Renal pelvis (tissue), 12 donors: ENCODE measurements around the gene PITX2. TPM values are rescaled to one million over a fixed set of nuclear protein-coding genes. Genes with fewer than 3 reads are reported as not detected.

Experiments
- DNase-seq: peaks from one replicate; pipeline ENCODE4 v3.0.0-alpha.2; 2013
- long read RNA-seq, 16 experiments: transcript quantifications; one replicate each; lab custom pipeline, GENCODE V29; 2026
- polyA plus RNA-seq, 3 donors: library from polyadenylated mRNA; unstranded; fragments of 120-200 nt; gene quantifications; one replicate each; pipeline ENCODE4 v1.2.1, GENCODE V29; 2013; ENCODE audit not compliant: insufficient read length in 3 of 3

PITX2 gene
- 1 to 10 TPM; 2.9 to 5.4 (median 4.5) TPM for polyA plus RNA-seq
- long read RNA-seq, donor 1, partial matches to known transcripts = 0 of 1 reads
- long read RNA-seq, donor 1, other reads (novel, unspliced or antisense) = 0 of 1 reads
- long read RNA-seq, donor 2, partial matches to known transcripts = 0 of 7 reads
- long read RNA-seq, donor 2, other reads (novel, unspliced or antisense) = 0 of 7 reads
- long read RNA-seq, donor 3, partial matches to known transcripts = 0 of 1 reads
- long read RNA-seq, donor 3, other reads (novel, unspliced or antisense) = 0 of 1 reads
- long read RNA-seq, donor 4, partial matches to known transcripts = 0 of 3 reads
- long read RNA-seq, donor 4, other reads (novel, unspliced or antisense) = 0 of 3 reads
- long read RNA-seq, donor 5, partial matches to known transcripts = 0 of 2 reads
- long read RNA-seq, donor 5, other reads (novel, unspliced or antisense) = 0 of 2 reads
- long read RNA-seq, donor 6, partial matches to known transcripts = 0 of 1 reads
- long read RNA-seq, donor 6, other reads (novel, unspliced or antisense) = 0 of 1 reads
- long read RNA-seq, donor 7, partial matches to known transcripts = 0 of 2 reads
- long read RNA-seq, donor 7, other reads (novel, unspliced or antisense) = 0 of 2 reads
- long read RNA-seq, donor 8 = 0 reads
- long read RNA-seq, donor 9, partial matches to known transcripts = 0 of 4 reads
- long read RNA-seq, donor 9, other reads (novel, unspliced or antisense) = 0 of 4 reads
- long read RNA-seq, donor 10, partial matches to known transcripts = 0 of 1 reads
- long read RNA-seq, donor 10, other reads (novel, unspliced or antisense) = 0 of 1 reads
- long read RNA-seq, donor 11, partial matches to known transcripts = 0 of 2 reads
- long read RNA-seq, donor 11, other reads (novel, unspliced or antisense) = 0 of 2 reads
- long read RNA-seq, donor 12, partial matches to known transcripts = 0 of 1 reads
- long read RNA-seq, donor 12, other reads (novel, unspliced or antisense) = 0 of 1 reads
- long read RNA-seq, donor 13, partial matches to known transcripts = 0 of 1 reads
- long read RNA-seq, donor 13, other reads (novel, unspliced or antisense) = 0 of 1 reads
- long read RNA-seq, donor 14, partial matches to known transcripts = 0 of 1 reads
- long read RNA-seq, donor 14, other reads (novel, unspliced or antisense) = 0 of 1 reads
- long read RNA-seq, donor 15, partial matches to known transcripts = 0 of 1 reads
- long read RNA-seq, donor 15, other reads (novel, unspliced or antisense) = 0 of 1 reads
- long read RNA-seq, donor 16, partial matches to known transcripts = 0 of 3 reads
- long read RNA-seq, donor 16, other reads (novel, unspliced or antisense) = 0 of 3 reads

DNA sequence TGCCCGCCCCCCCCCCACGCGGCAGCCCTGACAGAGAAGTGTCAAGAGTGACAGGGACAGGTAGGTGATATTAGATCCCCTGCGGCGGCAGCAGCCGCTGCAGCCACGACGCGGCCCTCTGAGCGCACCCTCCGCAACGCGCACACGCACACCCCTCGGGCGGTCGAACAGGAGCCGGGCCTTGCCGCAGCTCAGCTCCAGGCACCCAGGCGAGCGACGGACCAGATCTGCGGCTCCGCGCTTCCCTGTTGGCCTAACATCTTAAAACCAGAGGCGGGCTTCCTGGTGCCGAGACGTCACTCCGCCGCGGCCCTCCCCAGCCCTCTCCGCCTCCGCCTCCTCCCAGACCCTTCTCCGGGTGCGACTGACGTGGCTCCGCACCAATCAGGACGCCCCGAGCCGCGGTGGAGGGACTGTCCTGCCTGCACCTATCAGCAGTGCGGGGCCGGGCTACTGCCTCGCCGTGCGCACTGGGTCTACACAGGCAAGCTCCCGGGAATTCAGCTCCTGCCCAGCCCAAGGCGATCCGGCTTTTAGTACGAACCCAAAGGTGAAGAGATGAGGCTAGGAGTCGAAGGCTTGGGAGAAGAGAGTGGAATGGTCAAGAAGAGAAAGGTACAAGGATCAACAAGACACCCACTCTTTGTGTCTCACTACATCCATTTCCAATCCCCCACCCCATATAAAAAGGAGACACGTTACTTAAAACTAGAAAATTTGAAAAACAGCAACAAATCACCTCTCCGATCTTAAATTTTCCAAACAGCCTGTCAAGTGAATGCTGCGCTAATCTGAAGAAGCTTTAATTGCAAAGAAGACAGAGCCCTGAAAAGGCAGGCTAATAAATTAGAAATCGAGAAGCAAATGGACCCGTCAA lies at the start of gene PITX2:
PITX2 (minus strand) TSS at position 237 of the 877 bp plus-strand sequence. CDS start 617 bp downstream, outside the sequence.
- peak; percentile 82 for DNase-seq

- no peak for DNase-seq
Measured at GRCh38 chr4:110671679-110672078, 48.8 kb upstream of the PITX2 start.

DNA sequence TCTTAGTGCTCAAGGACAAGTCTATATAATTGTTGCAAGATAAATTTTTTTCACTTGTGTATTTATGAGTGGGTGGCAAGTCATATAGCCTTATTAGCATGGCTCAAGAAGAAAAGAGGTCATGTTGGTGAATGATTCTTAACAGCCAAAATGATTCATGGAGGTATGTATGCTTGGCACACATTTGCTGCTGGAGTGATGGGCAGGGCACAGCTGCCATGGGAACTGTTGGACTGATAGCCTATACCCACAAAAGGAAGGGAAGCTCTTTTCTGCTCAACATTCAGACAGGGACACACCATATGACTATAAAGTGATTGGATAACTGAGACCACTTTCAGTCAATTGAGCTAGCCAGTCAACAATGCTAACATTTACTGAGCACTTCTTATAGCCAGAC lies 46.8 kb upstream of the PITX2 start:
- DNase-seq = no peak

DNA sequence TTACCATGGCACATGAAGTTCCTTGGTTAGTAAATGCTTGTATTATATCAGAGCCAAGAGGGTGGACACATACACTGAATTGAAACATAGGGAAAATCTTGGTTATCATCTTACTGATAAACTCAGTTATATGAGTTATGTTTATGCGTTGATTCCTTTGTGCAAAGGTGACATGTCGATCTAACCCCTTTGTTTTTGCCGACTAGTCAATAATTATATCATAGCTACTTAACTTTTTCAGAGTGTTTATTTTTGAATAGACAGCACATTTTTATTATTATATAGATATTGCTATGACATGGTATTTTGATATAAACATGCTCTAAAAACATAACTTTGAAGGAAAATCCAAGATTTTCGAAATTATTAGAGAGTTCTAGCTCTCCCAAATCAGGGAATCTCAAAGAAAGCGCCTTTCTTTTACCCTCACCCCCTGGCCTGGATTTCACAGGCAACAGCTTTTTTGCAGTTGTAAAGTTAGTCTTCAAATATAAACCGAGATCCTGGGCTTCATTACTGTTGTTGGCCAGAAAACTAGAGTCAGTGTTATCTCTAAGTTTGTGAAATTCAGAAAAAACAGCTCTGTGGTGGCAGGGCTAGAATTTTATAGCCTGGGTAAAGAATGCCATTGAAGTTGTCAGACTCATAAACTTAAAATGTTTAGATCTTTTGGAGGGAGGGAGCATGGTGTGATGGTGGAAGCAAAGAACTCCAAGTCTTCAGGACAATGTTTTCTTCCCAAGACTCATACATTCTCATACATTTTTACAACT lies 45.8 kb upstream of the PITX2 start:
- no peak for DNase-seq

GRCh38 chr4:110667670-110668069 lies 44.8 kb upstream of the PITX2 start:
- DNase-seq = no peak

GRCh38 chr4:110666030-110666429 lies 43.2 kb upstream of the PITX2 start:
- no peak for DNase-seq

- no peak for DNase-seq
Measured at GRCh38 chr4:110663738-110664444, 41.0 kb upstream of the PITX2 start.

DNA sequence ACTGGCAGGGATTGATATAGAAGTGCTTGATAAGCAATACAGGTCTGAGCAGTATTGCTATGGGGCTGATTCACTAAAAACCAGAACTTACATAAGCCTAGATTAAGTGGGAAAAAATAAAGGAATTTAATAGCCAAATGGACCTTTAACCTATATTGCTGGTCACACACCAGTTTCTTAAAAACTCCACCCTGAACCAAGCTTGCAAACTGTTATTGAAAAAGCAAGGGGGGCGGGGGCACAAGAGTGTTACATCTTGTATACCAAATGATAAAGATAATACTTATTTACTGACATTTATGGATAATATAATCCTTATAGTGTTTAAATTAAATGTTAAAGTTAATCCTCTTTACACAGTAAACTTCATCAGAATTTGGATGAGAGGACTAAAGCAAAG lies 40.3 kb upstream of the PITX2 start:
- DNase-seq = no peak

DNA sequence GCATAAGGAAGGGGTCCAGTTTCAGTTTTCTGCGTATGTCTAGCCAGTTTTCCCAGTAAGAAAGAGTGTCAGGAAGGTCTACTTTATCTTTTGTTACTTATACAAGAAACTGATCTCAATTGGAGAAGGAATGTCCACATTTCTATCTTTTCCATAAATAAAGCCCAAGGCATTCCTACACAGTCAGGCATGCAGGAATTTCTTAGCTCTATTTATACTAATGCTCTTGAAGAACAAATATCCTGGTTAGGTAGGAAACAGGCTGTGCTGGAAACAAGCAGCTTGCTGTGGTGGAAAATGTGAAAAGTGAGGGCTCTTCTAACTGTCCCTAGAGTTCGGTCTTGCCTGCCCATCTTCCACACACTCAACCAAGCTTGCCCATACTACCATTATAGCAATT lies 37.9 kb upstream of the PITX2 start:
- DNase-seq = no peak

DNA sequence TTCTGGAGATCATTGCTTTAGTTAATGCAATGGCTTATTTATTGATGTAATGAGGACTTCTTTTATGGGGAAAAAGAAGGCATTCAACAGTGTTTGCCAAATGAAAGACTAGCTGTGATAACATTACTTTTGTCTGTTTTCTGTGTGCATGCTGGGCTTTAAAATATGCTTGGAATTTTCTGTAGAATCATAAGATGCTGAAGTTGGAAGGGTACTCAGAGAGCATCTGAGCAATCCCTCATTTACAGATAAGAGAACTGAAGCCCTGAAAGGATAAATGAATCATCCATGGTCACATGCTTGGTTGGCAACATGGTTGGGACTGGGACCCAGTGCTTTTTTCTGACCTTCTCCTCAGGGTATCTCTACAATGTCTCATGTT lies 31.4 kb upstream of the PITX2 start:
- no peak for DNase-seq

- DNase-seq = no peak
Measured at GRCh38 chr4:110653321-110654253, 30.7 kb upstream of the PITX2 start.

- no peak for DNase-seq
Measured at GRCh38 chr4:110644008-110644407, 21.1 kb upstream of the PITX2 start.

DNA sequence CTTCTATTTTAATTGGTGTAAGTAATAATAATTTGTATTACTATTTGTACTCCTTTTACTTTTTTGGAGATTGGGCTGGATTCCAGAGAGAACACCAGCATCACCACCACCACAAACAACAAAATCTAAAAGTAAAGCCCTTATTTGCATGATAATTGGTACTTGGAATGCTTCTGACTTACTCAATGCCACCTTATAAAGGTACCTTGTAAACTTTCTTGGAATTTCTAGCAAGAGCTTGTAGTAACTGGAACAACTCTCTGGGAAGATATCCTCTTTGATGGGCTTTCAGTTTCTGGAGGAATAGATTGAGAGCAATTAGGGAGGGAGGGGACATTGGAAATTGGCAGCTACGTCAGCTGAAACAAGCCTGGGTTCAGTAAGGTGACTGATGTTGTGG lies 20.2 kb upstream of the PITX2 start:
- DNase-seq = no peak

DNA sequence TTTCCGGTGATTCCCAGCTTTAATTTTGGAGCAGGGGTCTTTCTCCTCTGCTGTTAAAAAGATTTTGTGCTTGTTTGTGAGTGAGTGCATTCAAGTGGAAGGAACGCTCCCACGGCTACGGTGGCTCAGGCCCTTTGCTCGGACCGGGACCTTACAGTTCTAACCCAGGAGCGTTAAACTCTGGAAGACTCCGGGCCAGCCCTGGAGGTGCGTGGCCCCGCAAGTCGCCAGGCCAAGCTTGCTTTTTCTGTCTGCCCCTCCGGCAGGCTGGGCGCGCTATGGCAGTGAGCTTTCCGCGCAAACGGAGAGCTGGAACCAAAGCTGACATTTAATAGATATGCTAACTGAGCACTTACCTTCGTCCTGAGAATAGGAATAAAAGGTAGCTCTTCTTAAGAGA lies 18.3 kb upstream of the PITX2 start:
- DNase-seq = no peak

- no peak for DNase-seq
Measured at GRCh38 chr4:110640576-110640975, 17.7 kb upstream of the PITX2 start.

- DNase-seq = no peak
Measured at GRCh38 chr4:110639207-110640090, 16.6 kb upstream of the PITX2 start.

DNA sequence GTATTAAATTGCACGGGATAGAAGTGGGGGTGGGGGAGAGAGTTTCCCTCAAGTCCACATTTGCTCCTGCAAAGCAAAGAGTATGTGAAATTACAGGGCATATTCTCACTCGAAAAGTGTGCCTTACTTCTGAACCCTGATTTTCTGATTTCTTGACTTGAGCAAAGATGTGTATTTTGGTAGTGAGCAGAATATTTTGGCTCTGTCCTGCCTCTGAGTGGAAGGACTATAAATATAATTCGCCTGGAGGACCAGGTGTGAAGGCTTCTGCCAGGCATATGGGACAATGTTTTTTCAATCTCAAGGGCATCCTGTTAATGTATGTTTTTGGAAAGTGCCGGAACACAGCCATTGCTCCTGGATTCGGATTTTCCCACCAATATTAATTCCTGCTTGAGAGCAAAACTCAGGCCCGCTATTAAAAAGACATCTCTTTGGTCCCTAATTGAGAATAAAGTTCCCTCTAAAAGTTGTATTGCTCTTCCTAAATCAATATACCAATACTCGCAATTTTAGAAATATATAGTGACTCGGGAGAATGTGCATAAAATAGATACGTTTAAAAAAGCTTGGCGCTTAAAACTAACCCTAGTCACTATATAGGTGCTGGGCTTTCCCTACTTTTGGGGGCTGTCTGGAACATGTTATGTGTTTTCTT lies 15.3 kb upstream of the PITX2 start:
- DNase-seq = no peak
